Measurements from ENCODE around the gene RCSD1.
A peak's percentile ranks its signal among the peaks of the same experiment; 100 is the strongest.

The RCSD1 gene

DNA sequence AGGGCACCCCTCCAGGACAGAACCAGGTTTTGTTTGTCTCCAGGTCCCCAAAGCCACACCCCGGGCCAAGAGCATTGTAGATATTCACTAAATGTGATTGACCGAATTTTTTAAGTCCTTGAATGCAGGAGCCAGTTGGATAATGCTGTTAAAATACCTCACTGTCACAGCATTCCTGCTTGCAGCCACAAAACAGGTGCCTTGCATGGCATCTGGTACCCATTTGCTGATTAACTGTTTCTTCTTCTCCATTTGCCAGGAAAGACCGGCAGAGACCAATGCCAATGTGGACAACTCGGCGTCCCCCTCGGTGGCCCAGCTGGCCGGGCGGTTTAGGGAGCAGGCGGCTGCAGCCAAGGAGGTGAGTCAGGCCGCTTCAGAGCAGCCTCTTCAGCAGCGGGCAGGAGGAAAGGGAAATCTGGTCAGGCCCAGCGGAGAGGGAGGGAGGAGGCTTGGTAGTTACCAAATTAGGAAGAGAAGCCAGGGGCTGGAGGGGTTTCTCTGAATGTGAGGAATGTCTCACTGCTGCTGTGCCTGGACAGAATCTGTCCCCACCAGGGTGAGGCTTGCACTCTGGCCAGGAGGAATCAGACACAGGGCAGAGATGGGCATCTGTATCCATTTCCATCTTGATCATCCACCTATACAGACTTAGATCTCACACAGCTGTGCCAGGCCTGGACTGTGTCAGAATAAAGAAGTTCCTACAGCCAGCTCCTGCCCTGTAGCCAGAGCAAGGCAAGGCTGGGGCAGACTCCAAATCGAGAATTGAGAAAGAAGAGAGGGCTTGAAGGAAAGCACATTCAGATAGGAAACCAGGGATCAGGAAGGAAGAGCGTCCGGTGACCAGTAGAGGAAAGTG lies 53.8 kb downstream of the RCSD1 start:
- H3K4me3 ChIP-seq (ENCODE audit: low read depth in 1 of 2, low read length in 2 of 2) = peak overlapping the region in 1 of 2 donors; percentile 14
- H3K9me3 ChIP-seq (ENCODE audit: low read length) = no peaks in the 10 kb centered on the region
- no peaks in the 10 kb centered on the region for H3K27me3 ChIP-seq (ENCODE audit: control insufficient read depth in 1 of 2, insufficient read depth in 2 of 2, low read length in 2 of 2)
- peak overlapping the region; percentile 62 for H3K27ac ChIP-seq (ENCODE audit: low read depth, low read length)
- H3K36me3 ChIP-seq (ENCODE audit: insufficient read depth, low read length) = no peaks in the 10 kb centered on the region
- H3K4me1 ChIP-seq (ENCODE audit: insufficient read depth, low read length) = peaks cover 56% of the 10 kb centered on the region
- no peak overlapping the region for H3K9ac ChIP-seq (ENCODE audit: low read length)

DNA sequence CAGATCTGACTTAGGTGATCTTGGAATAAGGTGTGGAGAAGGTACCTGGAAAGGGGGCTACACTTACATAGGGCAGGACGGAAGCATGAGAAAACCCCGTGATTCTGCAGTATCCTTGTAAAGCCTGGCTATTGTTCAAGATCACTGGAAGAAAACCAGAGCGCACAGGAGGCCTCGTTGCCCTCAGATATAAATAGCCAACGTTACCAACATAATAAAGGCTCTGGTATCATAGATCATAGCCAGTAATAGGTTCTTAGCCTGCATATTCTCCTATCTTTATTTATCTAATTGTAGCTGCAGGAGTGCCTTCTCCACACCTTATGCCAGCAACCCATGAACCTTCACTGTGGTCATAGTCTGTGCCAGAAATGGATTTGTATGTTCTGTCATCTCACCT lies 55.8 kb downstream of the RCSD1 start:
- Histone ChIP-seq H3K9me3 (ENCODE audit: low read length) (no peaks in the 10 kb centered on the region), H3K4me3 (ENCODE audit: low read depth in 1 of 2, low read length in 2 of 2) (no peak overlapping the region), H3K27ac (ENCODE audit: low read depth, low read length) (peak overlapping the region; percentile 55), H3K4me1 (ENCODE audit: insufficient read depth, low read length) (peaks cover 52% of the 10 kb centered on the region), H3K36me3 (ENCODE audit: insufficient read depth, low read length) (no peaks in the 10 kb centered on the region), H3K9ac (ENCODE audit: low read length) (no peak overlapping the region), H3K27me3 (ENCODE audit: control insufficient read depth in 1 of 2, insufficient read depth in 2 of 2, low read length in 2 of 2) (no peaks in the 10 kb centered on the region)

DNA sequence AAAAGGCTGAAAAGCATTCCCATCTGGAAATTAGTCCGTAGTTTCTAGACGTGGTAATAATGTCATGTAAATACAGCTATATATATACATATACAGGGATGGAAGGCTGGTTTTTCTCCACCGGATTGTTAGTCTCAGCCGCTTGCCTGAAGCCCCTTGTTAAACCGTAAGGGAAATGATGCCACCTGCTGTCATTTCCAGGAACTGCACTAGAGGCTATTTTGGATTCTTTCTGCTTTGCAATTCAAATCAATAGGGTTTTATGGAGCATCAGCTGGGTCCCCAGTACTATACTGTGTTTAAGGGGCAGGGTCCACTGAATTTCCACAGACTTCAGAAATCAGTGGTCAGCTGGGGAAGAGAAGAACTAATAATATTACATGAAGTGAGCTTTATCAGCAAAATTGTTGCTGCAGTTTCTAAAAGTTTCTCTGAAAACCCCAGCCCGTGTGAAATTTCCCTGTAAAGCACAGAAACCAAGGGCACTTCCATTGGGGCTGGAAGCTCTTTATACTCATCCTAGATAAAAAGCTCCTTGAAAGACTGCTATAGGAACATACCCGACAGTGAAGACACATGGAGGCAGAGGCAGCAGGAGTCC lies 58.0 kb downstream of the RCSD1 start:
- Histone ChIP-seq H3K36me3 (ENCODE audit: insufficient read depth, low read length) (no peaks in the 10 kb centered on the region), H3K4me1 (ENCODE audit: insufficient read depth, low read length) (peaks cover 39% of the 10 kb centered on the region), H3K27me3 (ENCODE audit: control insufficient read depth in 1 of 2, insufficient read depth in 2 of 2, low read length in 2 of 2) (no peaks in the 10 kb centered on the region), H3K9ac (ENCODE audit: low read length) (no peak overlapping the region), H3K27ac (ENCODE audit: low read depth, low read length) (no peak overlapping the region), H3K4me3 (ENCODE audit: low read depth in 1 of 2, low read length in 2 of 2) (no peak overlapping the region), H3K9me3 (ENCODE audit: low read length) (no peaks in the 10 kb centered on the region)

DNA sequence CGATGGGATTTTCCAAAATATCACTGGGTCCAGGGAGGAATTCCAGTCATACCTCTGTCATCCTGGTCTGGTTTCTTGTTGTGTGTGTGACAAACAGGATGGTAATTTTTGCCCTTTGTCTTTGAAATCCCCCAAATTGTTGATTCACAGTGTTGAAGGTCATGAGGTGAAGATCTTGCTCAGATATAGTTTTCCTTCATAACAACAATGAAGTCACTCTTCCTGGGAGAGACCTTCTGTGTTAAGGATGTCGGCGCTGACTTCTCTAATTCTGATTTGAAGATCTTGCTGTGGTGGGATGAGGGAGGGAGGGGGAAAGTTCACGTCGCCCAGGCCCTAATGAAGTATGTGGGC lies 59.5 kb downstream of the RCSD1 start:
- no peaks in the 10 kb centered on the region for H3K27me3 ChIP-seq (ENCODE audit: control insufficient read depth in 1 of 2, insufficient read depth in 2 of 2, low read length in 2 of 2)
- H3K9ac ChIP-seq (ENCODE audit: low read length) = no peak overlapping the region

DNA sequence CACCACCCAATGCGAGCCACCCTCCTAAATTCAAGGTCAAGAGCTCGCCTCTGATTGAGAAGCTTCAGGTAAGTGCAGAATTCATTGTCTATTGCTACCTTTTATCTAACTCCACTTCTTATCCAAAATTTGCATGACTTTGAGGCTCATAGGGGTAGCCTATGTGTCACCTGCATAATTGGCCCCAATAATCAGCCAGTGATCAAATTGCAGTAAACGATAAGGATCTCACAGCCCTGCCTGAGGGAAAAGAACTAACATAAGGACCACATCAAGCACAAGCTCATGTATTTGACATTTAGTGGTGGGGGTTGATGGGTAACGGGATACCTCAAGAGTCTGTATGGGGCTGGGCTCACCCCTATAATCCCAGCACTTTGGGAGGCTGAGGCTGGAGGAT lies 60.0 kb downstream of the RCSD1 start:
- H3K27ac ChIP-seq (ENCODE audit: low read depth, low read length) = no peak overlapping the region
- H3K27me3 ChIP-seq (ENCODE audit: control insufficient read depth in 1 of 2, insufficient read depth in 2 of 2, low read length in 2 of 2) = no peaks in the 10 kb centered on the region
- peaks cover 21% of the 10 kb centered on the region for H3K4me1 ChIP-seq (ENCODE audit: insufficient read depth, low read length)
- no peaks in the 10 kb centered on the region for H3K36me3 ChIP-seq (ENCODE audit: insufficient read depth, low read length)
- no peaks in the 10 kb centered on the region for H3K9me3 ChIP-seq (ENCODE audit: low read length)
- H3K4me3 ChIP-seq (ENCODE audit: low read depth in 1 of 2, low read length in 2 of 2) = no peak overlapping the region
- H3K9ac ChIP-seq (ENCODE audit: low read length) = no peak overlapping the region

More for the DNA sequence above, 59.5 kb downstream of the RCSD1 start:
- Histone ChIP-seq H3K4me3 (ENCODE audit: low read depth in 1 of 2, low read length in 2 of 2) (no peak overlapping the region), H3K27ac (ENCODE audit: low read depth, low read length) (no peak overlapping the region), H3K36me3 (ENCODE audit: insufficient read depth, low read length) (no peaks in the 10 kb centered on the region), H3K4me1 (ENCODE audit: insufficient read depth, low read length) (peaks cover 26% of the 10 kb centered on the region), H3K9me3 (ENCODE audit: low read length) (no peaks in the 10 kb centered on the region)

DNA sequence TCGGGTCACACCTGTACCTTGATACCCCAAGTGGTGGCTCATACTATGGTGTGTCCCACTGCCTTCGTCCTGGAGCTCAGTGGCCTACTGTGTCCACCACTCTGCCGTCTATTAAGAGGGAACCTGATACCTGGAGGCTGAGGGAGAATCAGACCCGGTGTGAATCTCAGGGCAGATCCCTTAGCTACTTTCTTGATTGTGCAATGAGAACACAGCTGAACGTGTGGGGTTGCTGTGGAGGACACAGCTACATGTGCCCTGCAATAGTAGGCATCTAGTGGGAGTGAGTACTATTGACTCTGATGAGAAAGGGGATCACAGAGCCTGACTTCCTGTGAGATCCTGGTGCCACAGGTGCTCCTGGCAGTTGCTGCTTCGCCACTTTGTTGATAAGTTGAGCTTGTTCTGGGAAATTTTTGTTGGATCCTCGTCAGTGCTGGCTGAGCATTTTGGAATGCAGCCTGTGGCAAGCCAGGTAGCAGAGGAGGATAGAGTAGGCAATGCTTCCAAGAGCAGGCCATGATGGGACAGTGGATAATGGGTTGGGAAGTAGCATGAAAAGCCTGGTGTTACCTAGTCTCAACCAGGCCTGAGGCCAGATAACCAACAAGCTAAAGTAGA lies 63.5 kb downstream of the RCSD1 start:
- Histone ChIP-seq H3K9me3 (ENCODE audit: low read length) (no peaks in the 10 kb centered on the region), H3K9ac (ENCODE audit: low read length) (no peak overlapping the region), H3K4me1 (ENCODE audit: insufficient read depth, low read length) (no peaks in the 10 kb centered on the region), H3K36me3 (ENCODE audit: insufficient read depth, low read length) (peaks cover 7% of the 10 kb centered on the region), H3K27ac (ENCODE audit: low read depth, low read length) (no peak overlapping the region), H3K4me3 (ENCODE audit: low read depth in 1 of 2, low read length in 2 of 2) (no peak overlapping the region), H3K27me3 (ENCODE audit: control insufficient read depth in 1 of 2, insufficient read depth in 2 of 2, low read length in 2 of 2) (no peaks in the 10 kb centered on the region)

DNA sequence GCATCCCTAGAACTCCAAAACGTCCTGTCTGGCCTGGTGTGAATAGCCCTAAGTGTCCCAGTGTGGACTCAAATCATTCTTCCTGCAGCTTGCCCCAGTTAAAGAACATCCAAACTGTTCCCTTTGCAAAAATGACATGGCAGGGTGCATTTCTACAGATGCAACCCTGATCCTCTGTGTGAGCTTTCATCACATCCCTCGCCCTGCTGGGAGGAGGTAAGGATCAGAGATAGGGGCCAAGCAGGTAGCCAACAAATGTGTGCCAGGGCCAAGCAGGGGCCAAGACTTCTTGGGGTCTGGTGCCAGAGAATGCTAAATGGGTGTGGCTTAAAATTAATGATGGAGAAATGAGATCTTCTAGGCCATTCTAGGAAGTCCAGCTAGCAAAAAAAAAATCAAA lies 64.7 kb downstream of the RCSD1 start:
- Histone ChIP-seq H3K4me1 (ENCODE audit: insufficient read depth, low read length) (no peaks in the 10 kb centered on the region), H3K27me3 (ENCODE audit: control insufficient read depth in 1 of 2, insufficient read depth in 2 of 2, low read length in 2 of 2) (no peaks in the 10 kb centered on the region), H3K9ac (ENCODE audit: low read length) (no peak overlapping the region), H3K4me3 (ENCODE audit: low read depth in 1 of 2, low read length in 2 of 2) (no peak overlapping the region), H3K36me3 (ENCODE audit: insufficient read depth, low read length) (peaks cover 7% of the 10 kb centered on the region), H3K27ac (ENCODE audit: low read depth, low read length) (no peak overlapping the region), H3K9me3 (ENCODE audit: low read length) (no peaks in the 10 kb centered on the region)

DNA sequence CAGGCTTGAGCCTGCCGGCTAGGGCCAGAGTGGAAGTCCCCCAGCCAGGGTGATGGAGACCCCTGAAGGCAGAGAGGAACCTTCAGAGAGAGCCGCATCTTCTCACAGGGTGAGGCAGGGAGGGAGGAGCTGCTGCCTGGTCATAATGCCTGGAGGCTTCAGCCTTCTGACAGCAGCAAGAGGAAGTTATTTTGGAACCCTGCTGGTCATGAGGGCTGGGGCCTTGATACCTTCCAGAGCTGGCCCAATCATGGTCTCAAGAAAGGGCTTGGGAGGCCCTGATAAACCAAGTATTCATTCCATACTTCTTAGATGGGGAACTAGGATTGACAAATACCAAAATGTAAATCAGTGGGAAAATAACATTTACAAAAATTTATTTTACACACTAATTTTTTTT lies 65.1 kb downstream of the RCSD1 start:
- Histone ChIP-seq H3K27ac (ENCODE audit: low read depth, low read length) (no peak overlapping the region), H3K9me3 (ENCODE audit: low read length) (no peaks in the 10 kb centered on the region), H3K9ac (ENCODE audit: low read length) (no peak overlapping the region), H3K4me3 (ENCODE audit: low read depth in 1 of 2, low read length in 2 of 2) (no peak overlapping the region), H3K36me3 (ENCODE audit: insufficient read depth, low read length) (peaks cover 7% of the 10 kb centered on the region), H3K4me1 (ENCODE audit: insufficient read depth, low read length) (no peaks in the 10 kb centered on the region), H3K27me3 (ENCODE audit: control insufficient read depth in 1 of 2, insufficient read depth in 2 of 2, low read length in 2 of 2) (no peaks in the 10 kb centered on the region)

DNA sequence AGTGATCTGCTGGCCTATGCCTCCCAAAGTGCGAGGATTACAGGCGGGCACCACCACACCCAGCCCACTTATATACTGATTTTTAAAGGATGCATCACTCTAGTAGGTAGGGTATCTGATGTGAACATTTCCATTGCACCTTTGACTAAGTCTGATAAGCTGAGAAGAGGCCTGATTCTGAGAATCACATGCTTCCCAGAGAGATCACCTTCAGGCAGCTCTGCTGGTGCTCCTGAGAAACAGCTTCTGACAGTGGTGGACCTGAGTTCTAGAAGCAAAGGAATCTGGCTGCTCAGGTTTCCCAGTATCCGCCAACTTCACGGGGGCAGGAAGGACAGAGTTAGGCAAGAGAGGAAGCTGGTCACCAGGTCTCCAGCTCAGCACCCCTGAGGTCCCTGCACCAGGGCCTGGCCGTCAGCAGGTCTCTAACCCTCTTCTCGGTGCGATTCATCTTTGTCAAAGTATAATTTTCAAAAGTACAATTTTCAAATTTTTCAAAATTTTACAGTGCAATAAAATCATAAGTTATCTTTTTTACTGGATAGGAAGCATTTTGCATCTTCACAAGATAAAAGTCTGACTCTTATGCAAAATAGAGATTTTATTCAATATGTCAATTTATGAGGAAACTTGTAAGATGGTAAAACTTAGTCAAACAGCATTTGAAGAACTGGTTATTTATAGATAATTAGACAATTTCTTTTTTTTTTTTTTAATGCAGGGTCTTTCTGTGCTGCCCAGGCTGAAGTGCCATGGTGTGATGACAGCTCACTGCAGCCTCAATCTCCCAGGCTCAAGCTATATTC lies 65.9 kb downstream of the RCSD1 start:
- Histone ChIP-seq H3K4me3 (ENCODE audit: low read depth in 1 of 2, low read length in 2 of 2) (no peak overlapping the region), H3K9me3 (ENCODE audit: low read length) (no peaks in the 10 kb centered on the region), H3K27ac (ENCODE audit: low read depth, low read length) (no peak overlapping the region), H3K4me1 (ENCODE audit: insufficient read depth, low read length) (no peaks in the 10 kb centered on the region), H3K27me3 (ENCODE audit: control insufficient read depth in 1 of 2, insufficient read depth in 2 of 2, low read length in 2 of 2) (no peaks in the 10 kb centered on the region), H3K36me3 (ENCODE audit: insufficient read depth, low read length) (peaks cover 7% of the 10 kb centered on the region), H3K9ac (ENCODE audit: low read length) (no peak overlapping the region)

DNA sequence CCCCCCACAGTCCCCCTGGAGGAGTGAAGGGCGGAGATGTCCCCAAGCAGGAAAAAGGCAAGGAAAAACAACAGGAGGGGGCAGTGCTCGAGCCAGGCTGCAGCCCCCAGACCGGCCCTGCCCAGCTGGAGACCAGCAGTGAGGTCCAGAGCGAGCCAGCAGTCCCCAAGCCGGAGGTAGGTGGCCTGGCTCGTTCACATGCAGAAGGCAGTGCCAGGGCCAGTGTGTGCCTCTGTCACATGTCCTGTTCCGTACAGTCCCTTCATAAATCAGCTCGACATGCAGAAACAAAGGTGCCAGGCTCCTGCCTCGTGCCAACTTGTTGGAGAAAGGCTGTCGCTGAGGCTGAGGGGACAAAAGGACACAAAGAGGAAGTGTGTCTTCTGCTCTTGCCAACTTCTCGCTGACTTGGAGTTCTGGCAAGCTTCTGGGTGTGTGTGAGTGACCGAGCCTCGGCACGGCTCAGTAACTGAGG lies 67.7 kb downstream of the RCSD1 start:
- Histone ChIP-seq H3K9me3 (ENCODE audit: low read length) (no peaks in the 10 kb centered on the region), H3K9ac (ENCODE audit: low read length) (no peak overlapping the region), H3K4me1 (ENCODE audit: insufficient read depth, low read length) (no peaks in the 10 kb centered on the region), H3K4me3 (ENCODE audit: low read depth in 1 of 2, low read length in 2 of 2) (no peak overlapping the region), H3K36me3 (ENCODE audit: insufficient read depth, low read length) (peaks cover 7% of the 10 kb centered on the region), H3K27ac (ENCODE audit: low read depth, low read length) (no peak overlapping the region), H3K27me3 (ENCODE audit: control insufficient read depth in 1 of 2, insufficient read depth in 2 of 2, low read length in 2 of 2) (no peaks in the 10 kb centered on the region)

DNA sequence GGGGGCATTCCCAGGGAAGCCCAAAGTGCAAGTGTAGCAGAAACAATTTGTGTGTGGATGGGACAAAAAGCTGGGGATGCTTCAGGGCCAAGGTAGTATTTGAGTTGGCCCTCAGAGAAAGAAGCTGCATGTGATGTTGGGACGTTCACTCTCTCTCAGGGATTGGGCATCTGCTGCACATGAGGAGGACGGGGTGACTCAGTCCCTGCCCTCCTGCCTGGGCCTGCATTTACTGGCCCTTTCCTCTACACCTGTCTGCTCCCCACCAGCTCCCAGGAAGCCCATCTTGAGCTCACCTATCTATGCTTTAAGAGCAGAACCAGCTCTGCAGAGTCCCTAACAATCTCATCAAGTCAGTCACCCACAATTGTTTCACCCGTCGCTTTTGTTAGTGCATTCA lies 68.3 kb downstream of the RCSD1 start:
- no peaks in the 10 kb centered on the region for H3K9me3 ChIP-seq (ENCODE audit: low read length)
- no peak overlapping the region for H3K9ac ChIP-seq (ENCODE audit: low read length)
- H3K4me3 ChIP-seq (ENCODE audit: low read depth in 1 of 2, low read length in 2 of 2) = no peak overlapping the region
- no peaks in the 10 kb centered on the region for H3K27me3 ChIP-seq (ENCODE audit: control insufficient read depth in 1 of 2, insufficient read depth in 2 of 2, low read length in 2 of 2)
- peaks cover 7% of the 10 kb centered on the region for H3K36me3 ChIP-seq (ENCODE audit: insufficient read depth, low read length)
- no peaks in the 10 kb centered on the region for H3K4me1 ChIP-seq (ENCODE audit: insufficient read depth, low read length)
- H3K27ac ChIP-seq (ENCODE audit: low read depth, low read length) = no peak overlapping the region
